ENCODE results near the gene TNFRSF25.
"Not testable (repeated sequence)": the region's sequence is repeated elsewhere in the genome, so short reads cannot be mapped to it uniquely, and the experiment has no call there.

DNA sequence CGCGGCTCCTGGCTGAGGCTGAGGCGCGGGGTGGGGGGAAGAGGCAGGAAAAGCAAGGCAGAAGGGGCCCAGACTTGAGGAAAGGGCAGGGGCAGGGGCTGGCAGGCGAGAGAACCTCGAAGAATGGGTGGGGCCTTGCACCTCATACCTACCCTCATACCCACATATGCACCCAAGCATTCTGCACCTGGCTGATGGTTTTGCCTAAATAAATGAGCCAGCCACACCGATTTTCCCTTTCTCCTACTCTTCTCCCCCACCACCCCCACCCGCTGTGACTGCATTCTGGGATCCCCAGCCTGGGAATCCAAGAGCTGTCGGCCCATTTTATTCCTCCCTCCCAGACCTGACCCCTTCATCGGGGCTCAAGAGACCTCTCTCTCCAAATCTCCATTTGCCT, 15.5 kb downstream of the TNFRSF25 start:
- TF ChIP-seq EP300 (IDR thresholded peaks at IDR 0.05; ENCODE audit: borderline replicate concordance in 1 of 2, low read depth in 2 of 2, low read length in 2 of 2); PHF8 (conservative IDR thresholded peaks at IDR 0.05; ENCODE audit: low read depth, low read length); USF2 (IDR thresholded peaks at IDR 0.05; ENCODE audit: low read length); TAF1 (IDR thresholded peaks at IDR 0.05; ENCODE audit: low read depth, low read length); POLR2AphosphoS5 (IDR thresholded peaks at IDR 0.05; ENCODE audit: low read depth, low read length); POLR2A (IDR thresholded peaks at IDR 0.05; ENCODE audit: control extremely low read depth in 1 of 2, low read depth in 2 of 2, low read length in 2 of 2): not testable (repeated sequence)
- TF ChIP-seq, protein P1, sequence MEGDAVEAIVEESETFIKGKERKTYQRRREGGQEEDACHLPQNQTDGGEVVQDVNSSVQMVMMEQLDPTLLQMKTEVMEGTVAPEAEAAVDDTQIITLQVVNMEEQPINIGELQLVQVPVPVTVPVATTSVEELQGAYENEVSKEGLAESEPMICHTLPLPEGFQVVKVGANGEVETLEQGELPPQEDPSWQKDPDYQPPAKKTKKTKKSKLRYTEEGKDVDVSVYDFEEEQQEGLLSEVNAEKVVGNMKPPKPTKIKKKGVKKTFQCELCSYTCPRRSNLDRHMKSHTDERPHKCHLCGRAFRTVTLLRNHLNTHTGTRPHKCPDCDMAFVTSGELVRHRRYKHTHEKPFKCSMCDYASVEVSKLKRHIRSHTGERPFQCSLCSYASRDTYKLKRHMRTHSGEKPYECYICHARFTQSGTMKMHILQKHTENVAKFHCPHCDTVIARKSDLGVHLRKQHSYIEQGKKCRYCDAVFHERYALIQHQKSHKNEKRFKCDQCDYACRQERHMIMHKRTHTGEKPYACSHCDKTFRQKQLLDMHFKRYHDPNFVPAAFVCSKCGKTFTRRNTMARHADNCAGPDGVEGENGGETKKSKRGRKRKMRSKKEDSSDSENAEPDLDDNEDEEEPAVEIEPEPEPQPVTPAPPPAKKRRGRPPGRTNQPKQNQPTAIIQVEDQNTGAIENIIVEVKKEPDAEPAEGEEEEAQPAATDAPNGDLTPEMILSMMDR (IDR thresholded peaks at IDR 0.05; ENCODE audit: control extremely low read depth in 1 of 3, insufficient read depth in 1 of 3, low read depth in 1 of 3, low read length in 3 of 3) = not testable (repeated sequence)
- TF ChIP-seq, protein P2, sequence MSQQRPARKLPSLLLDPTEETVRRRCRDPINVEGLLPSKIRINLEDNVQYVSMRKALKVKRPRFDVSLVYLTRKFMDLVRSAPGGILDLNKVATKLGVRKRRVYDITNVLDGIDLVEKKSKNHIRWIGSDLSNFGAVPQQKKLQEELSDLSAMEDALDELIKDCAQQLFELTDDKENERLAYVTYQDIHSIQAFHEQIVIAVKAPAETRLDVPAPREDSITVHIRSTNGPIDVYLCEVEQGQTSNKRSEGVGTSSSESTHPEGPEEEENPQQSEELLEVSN (IDR thresholded peaks at IDR 0.05) = not testable (repeated sequence)

All from H1 (cell line).